Fibroblast of pulmonary artery (primary cell): ENCODE measurements around the gene PIP4K2C.
A peak's percentile ranks its signal among the peaks of the same experiment; 100 is the strongest.

ENCODE experiments used
- DNase-seq: peaks from one replicate; pipeline ENCODE4 v3.0.0-alpha.2; 2010; ENCODE audit warnings: low read depth
- H3K4me3 ChIP-seq: replicated peaks from 2 replicates; pipeline ENCODE4 v1.5.1; 2011; ENCODE audit warnings: low read depth, mild to moderate bottlenecking, control low read depth, low read length, moderate library complexity
- CTCF ChIP-seq: IDR thresholded peaks from 2 replicates; pipeline ENCODE4 v1.5.1; 2011; ENCODE audit warnings: mild to moderate bottlenecking, control low read depth, low read length, inconsistent platforms; ENCODE audit errors: missing control alignments

The PIP4K2C gene

GRCh38 chr12:57619434-57620244, 28.6 kb downstream of the PIP4K2C start:
- H3K4me3 ChIP-seq, result no peak overlapping the region

GRCh38 chr12:57620245-57620935, 29.4 kb downstream of the PIP4K2C start:
- TF ChIP-seq CTCF, result no peak
- H3K4me3 ChIP-seq, result no peak overlapping the region
- no peak for DNase-seq

More at GRCh38 chr12:57619434-57620244, 28.6 kb downstream of the PIP4K2C start:
- DNase-seq, result no peak
- no peak for TF ChIP-seq CTCF

GRCh38 chr12:57620936-57621496, 30.0 kb downstream of the PIP4K2C start:
- no peak for DNase-seq
- TF ChIP-seq CTCF, result no peak
- peak overlapping the region; percentile 42 for H3K4me3 ChIP-seq

- peak; percentile 82 for TF ChIP-seq CTCF
- no peak for DNase-seq
- peak overlapping the region; percentile 42 for H3K4me3 ChIP-seq
Measured at GRCh38 chr12:57621497-57622292, 30.7 kb downstream of the PIP4K2C start.

GRCh38 chr12:57622293-57623245, 31.6 kb downstream of the PIP4K2C start:
- no peak for TF ChIP-seq CTCF
- no peak overlapping the region for H3K4me3 ChIP-seq
- DNase-seq, result no peak

GRCh38 chr12:57623385-57623784, 32.4 kb downstream of the PIP4K2C start:
- no peak for TF ChIP-seq CTCF

More at GRCh38 chr12:57623385-57623784, 32.4 kb downstream of the PIP4K2C start:
- no peak overlapping the region for H3K4me3 ChIP-seq
- no peak for DNase-seq
